Myocyte (in vitro differentiated cells): ENCODE data around the gene INPP5A. TPM values are rescaled to one million over a fixed set of nuclear protein-coding genes. Genes with fewer than 3 reads are reported as not detected.

Source experiments
- DNase-seq: peaks from one replicate; pipeline ENCODE4 v3.0.0-alpha.2; 2012; ENCODE audit warnings: low read depth
- total RNA-seq: library from RNA; depleted of rRNA; stranded (reverse); fragments of >200 nt; gene quantifications from 2 replicates; pipeline ENCODE4 v1.2.3, GENCODE V29; 2014

The INPP5A gene
- total RNA-seq, 1 donor from 2014 or later: 48.6 TPM

- DNase-seq: no peak
Observed at GRCh38 chr10:132687893-132688579, 150.4 kb downstream of the INPP5A start.

GRCh38 chr10:132688580-132689420 is 151.2 kb downstream of the INPP5A start:
- no peak for DNase-seq

- no peak for DNase-seq
Observed at GRCh38 chr10:132689721-132690360, 152.3 kb downstream of the INPP5A start.

GRCh38 chr10:132690401-132690800 is 152.8 kb downstream of the INPP5A start:
- DNase-seq: no peak

GRCh38 chr10:132690821-132691610 is 153.4 kb downstream of the INPP5A start:
- DNase-seq: no peak

GRCh38 chr10:132691711-132692153 is 154.1 kb downstream of the INPP5A start:
- DNase-seq: no peak

GRCh38 chr10:132692311-132692710 is 154.7 kb downstream of the INPP5A start:
- DNase-seq: no peak

GRCh38 chr10:132693676-132694075 is 156.1 kb downstream of the INPP5A start:
- DNase-seq: no peak

- DNase-seq: no peak
Observed at GRCh38 chr10:132696204-132696603, 158.6 kb downstream of the INPP5A start.

GRCh38 chr10:132696728-132697577 is 159.4 kb downstream of the INPP5A start:
- DNase-seq: no peak

- DNase-seq: no peak
Observed at GRCh38 chr10:132697578-132698200, 160.1 kb downstream of the INPP5A start.

- no peak for DNase-seq
Observed at GRCh38 chr10:132698211-132698751, 160.7 kb downstream of the INPP5A start.

GRCh38 chr10:132698761-132699391 is 161.3 kb downstream of the INPP5A start:
- DNase-seq: no peak

GRCh38 chr10:132699411-132700155 is 162.0 kb downstream of the INPP5A start:
- DNase-seq: no peak

GRCh38 chr10:132700156-132701098 is 162.8 kb downstream of the INPP5A start:
- no peak for DNase-seq

GRCh38 chr10:132701099-132701845 is 163.7 kb downstream of the INPP5A start:
- DNase-seq: no peak
